Endothelial cell of umbilical vein (primary cell): ENCODE data around the gene MYO1E. TPM values are rescaled to one million over a fixed set of nuclear protein-coding genes. Genes with fewer than 3 reads are reported as not detected.

Experiments
- BruUV-seq: library from RNA; stranded (reverse); fragments of 400-500 nt; replicated peaks from 2 replicates; lab custom pipeline; 2021; lab: Mats Ljungman, UMichigan
- CTCF ChIA-PET: fragments of 300-600, 350-600 bp; sonication (Branson Sonifier 250); formaldehyde crosslinking; loops from one replicate; lab custom pipeline; 2021; ENCODE audit warnings: antibody characterized with exemption, inconsistent platforms; lab: Charles Lee
- POLR2A ChIA-PET: fragments of 300-600, 350-600 bp; sonication (Branson Sonifier 250); formaldehyde crosslinking; loops from one replicate; lab custom pipeline; 2021; ENCODE audit warnings: antibody characterized with exemption, inconsistent platforms; lab: Charles Lee
- DNase-seq: peaks from one replicate; pipeline ENCODE4 v3.0.0-alpha.2; 2011; ENCODE audit warnings: low read depth, low spot score
- FAIRE-seq: peaks from 2 replicates; lab custom pipeline; 2011; peaks lifted over from hg19 to GRCh38; lab: Jason Lieb, UNC
- H2AFZ ChIP-seq: 2 replicates; pipeline ENCODE4 v1.6.0; 2012; ENCODE audit warnings: low read depth, low read length, control low read depth, inconsistent platforms
- H3K27ac ChIP-seq: 2 replicates; pipeline ENCODE4 v1.5.1; 2011; ENCODE audit warnings: low read depth, mild to moderate bottlenecking, control low read depth, low read length, moderate library complexity; ENCODE audit not compliant: insufficient read depth
- H3K27me3 ChIP-seq, 2 experiments: 2 replicates each; pipeline versions ENCODE4 v1.6.0 to v1.6.1; 2011; ENCODE audit warnings: low read length in 2 of 2, mixed read lengths in 1 of 2; ENCODE audit not compliant: control insufficient read depth in 2 of 2, insufficient read depth in 2 of 2
- H3K36me3 ChIP-seq, 2 experiments: 2 replicates in 1 of 2; 3 replicates in 1 of 2; pipeline ENCODE4 v1.5.1; 2011; ENCODE audit warnings: low read length in 2 of 2, mild to moderate bottlenecking in 1 of 2, moderate library complexity in 1 of 2; ENCODE audit not compliant: control insufficient read depth in 2 of 2, insufficient read depth in 2 of 2; ENCODE audit errors: extremely low read depth in 1 of 2
- H3K4me1 ChIP-seq: 3 replicates; pipeline ENCODE4 v1.5.1; 2011; ENCODE audit warnings: mild to moderate bottlenecking, low read length; ENCODE audit not compliant: control insufficient read depth, insufficient read depth; ENCODE audit errors: extremely low read depth
- H3K4me2 ChIP-seq: 2 replicates; pipeline ENCODE4 v1.6.1; 2011; ENCODE audit warnings: low read length, control low read depth, mixed read lengths; ENCODE audit not compliant: insufficient read depth
- H3K4me3 ChIP-seq, 3 experiments: fragments of 200-600 bp in 1 of 3; sonication (generic), shearing (Covaris generic) in 1 of 3; replicated peaks in 1 of 3; 2 replicates each; pipeline ENCODE4 v1.5.1; 2011 to 2016; ENCODE audit warnings: control low read depth in 3 of 3, low read length in 3 of 3, mild to moderate bottlenecking in 2 of 3, inconsistent platforms in 1 of 3, low read depth in 1 of 3, moderate library complexity in 1 of 3; ENCODE audit not compliant: insufficient read depth in 1 of 3
- H3K79me2 ChIP-seq: 2 replicates; pipeline ENCODE4 v1.6.0; 2012; ENCODE audit warnings: low read length, inconsistent platforms; ENCODE audit not compliant: control insufficient read depth, insufficient read depth
- H3K9ac ChIP-seq: replicated peaks from 2 replicates; pipeline ENCODE3; 2011; ENCODE audit warnings: low read length, control low read depth; ENCODE audit not compliant: insufficient read depth; ENCODE audit errors: extremely low read depth
- H3K9me1 ChIP-seq: replicated peaks from 3 replicates; pipeline ENCODE4 v1.6.0; 2011; ENCODE audit warnings: mild to moderate bottlenecking, low read length; ENCODE audit not compliant: control insufficient read depth, insufficient read depth; ENCODE audit errors: extremely low read depth
- H3K9me3 ChIP-seq: replicated peaks from 2 replicates; pipeline ENCODE4 v1.5.1; 2012; ENCODE audit warnings: low read length, inconsistent platforms; ENCODE audit not compliant: control insufficient read depth, insufficient read depth
- H4K20me1 ChIP-seq: replicated peaks from 2 replicates; pipeline ENCODE3; 2011; ENCODE audit warnings: mild to moderate bottlenecking, low read length; ENCODE audit not compliant: control insufficient read depth, insufficient read depth; ENCODE audit errors: extremely low read depth
- CTCF ChIP-seq, 2 donors: IDR thresholded peaks; 1 replicate in 1 of 2; 2 replicates in 1 of 2; pipeline ENCODE4 v1.5.1; 2011; ENCODE audit warnings: low read length in 2 of 2, mild to moderate bottlenecking in 2 of 2, moderate library complexity in 2 of 2, control low read depth in 1 of 2, inconsistent platforms in 1 of 2, low read depth in 1 of 2; ENCODE audit not compliant: insufficient read depth in 1 of 2; ENCODE audit errors: extremely low read depth in 1 of 2
- EZH2 ChIP-seq: IDR thresholded peaks from 2 replicates; pipeline ENCODE4 v1.6.1; 2012; ENCODE audit warnings: borderline replicate concordance, low read depth, mild to moderate bottlenecking, moderate library complexity, low read length, inconsistent platforms; ENCODE audit not compliant: severe bottlenecking
- FOS ChIP-seq: IDR thresholded peaks from 2 replicates; pipeline ENCODE4 v1.6.1; 2011; ENCODE audit warnings: mild to moderate bottlenecking, low read length, moderate library complexity, borderline replicate concordance; ENCODE audit not compliant: insufficient read depth
- GATA2 ChIP-seq: IDR thresholded peaks from 2 replicates; pipeline ENCODE4 v1.7.0; 2011; ENCODE audit warnings: low read depth, mild to moderate bottlenecking, moderate library complexity, mixed read lengths, low read length; ENCODE audit not compliant: insufficient read length, insufficient read depth
- JUN ChIP-seq: IDR thresholded peaks from 2 replicates; pipeline ENCODE4 v1.6.1; 2011; ENCODE audit warnings: borderline replicate concordance, low read depth; ENCODE audit not compliant: insufficient read length, insufficient read depth
- MAX ChIP-seq: IDR thresholded peaks from 2 replicates; pipeline ENCODE4 v1.6.1; 2011; ENCODE audit not compliant: insufficient read depth, insufficient read length
- MYC ChIP-seq: IDR thresholded peaks from one replicate; pipeline ENCODE4 v1.6.1; 2011; ENCODE audit warnings: mild to moderate bottlenecking, low read depth, low read length
- POLR2A ChIP-seq: IDR thresholded peaks from 2 replicates; pipeline ENCODE4 v1.6.1; 2012; ENCODE audit warnings: low read depth, mild to moderate bottlenecking, control low read depth, low read length
- POLR2AphosphoS5 ChIP-seq: IDR thresholded peaks from 2 replicates; pipeline ENCODE4 v1.6.1; 2012; ENCODE audit warnings: low read depth, mild to moderate bottlenecking, control low read depth, low read length, moderate library complexity; ENCODE audit not compliant: insufficient read depth
- dilution Hi-C: fragments of 300-500 bp; cut with MboI; formaldehyde crosslinking; loops from one replicate; pipeline ENCODE4 v1.15.0; 2019; ENCODE audit warnings: low sequenced_read_pairs; ENCODE audit not compliant: extremely low pct_ligation_motif_present
- intact Hi-C: fragments of 100-400 bp; cut with micrococcal nuclease; formaldehyde crosslinking; loops from one replicate; pipeline ENCODE4 v1.10.0; 2022
- polyA plus RNA-seq, 4 experiments: library from polyadenylated mRNA; depleted of rRNA in 3 of 4; stranded (reverse) in 3 of 4; unstranded in 1 of 4; fragments of >200 nt; gene quantifications; 2 replicates each; pipeline versions ENCODE4 v1.2.1 to v1.2.3, GENCODE V29; 2011 to 2012; ENCODE audit warnings: missing spikeins in 1 of 4
- total RNA-seq: library from RNA; stranded (reverse); gene quantifications from 2 replicates; pipeline ENCODE4 v1.2.3, GENCODE V29; 2021

Gene MYO1E
- total and polyA plus RNA-seq, 2 donors (not counting 3 experiments of a cell fraction or from before 2014, with no cell fraction given) = 31.6 to 218 TPM

GRCh38 chr15:59353994-59354416, 18.7 kb downstream of the MYO1E start:
- no peaks in the 10 kb centered on the region for H3K9me3 ChIP-seq
- peaks cover 48% of the 10 kb centered on the region for H3K4me1 ChIP-seq
- no peak overlapping the region for H3K4me3 ChIP-seq
- ChIA-PET CTCF (interaction anchor here (1.1 kb wide), 1 partner anchor 12 kb away, joined by 3 read pairs; no protein-coding TSS in a partner anchor), POLR2A (interaction anchor here (1.1 kb wide), 1 partner anchor 19 kb away, joined by 3 read pairs; the partner anchor contains the start of gene MYO1E)
- intact Hi-C loops = no loop called here
- FAIRE-seq (no peak), DNase-seq (no peak)
- H3K79me2 ChIP-seq = peaks cover 69% of the 10 kb centered on the region
- H3K9me1 ChIP-seq = no peaks in the 10 kb centered on the region
- BruUV-seq = no TSS peak
- H3K36me3 ChIP-seq = no peaks in the 10 kb centered on the region
- no peak for TF ChIP-seq CTCF (IDR thresholded peaks at IDR 0.05; ENCODE audit: extremely low read depth in 1 of 2, insufficient read depth in 1 of 2, low read depth in 1 of 2, low read length in 2 of 2)
- no peak for TF ChIP-seq POLR2A
- TF ChIP-seq GATA2 = no peak
- TF ChIP-seq POLR2AphosphoS5 = no peak
- no peak for TF ChIP-seq JUN
- no peak for TF ChIP-seq EZH2
- TF ChIP-seq MYC = no peak
- TF ChIP-seq MAX = no peak
- no peak for TF ChIP-seq FOS
- no peak overlapping the region for H3K27ac ChIP-seq
- no peak overlapping the region for H2AFZ ChIP-seq
- no peak overlapping the region for H3K9ac ChIP-seq
- dilution Hi-C loops = no loop called here
- H3K4me2 ChIP-seq = no peak overlapping the region
- H3K27me3 ChIP-seq = no peaks in the 10 kb centered on the region
- peaks cover 4% of the 10 kb centered on the region for H4K20me1 ChIP-seq
